ENCODE data around the gene IL10RA. TPM values are rescaled to one million over a fixed set of nuclear protein-coding genes. Genes with fewer than 3 reads are reported as not detected.
A peak's percentile ranks its signal among the peaks of the same experiment; 100 is the strongest.

IL10RA gene
- total RNA-seq, 1 donor from 2014 or later, result 89.9 TPM

GRCh38 chr11:117950301-117950700, 35.9 kb upstream of the IL10RA start:
- Mint-ChIP-seq H3K9me3 (no peaks in the 10 kb centered on the region), H3K4me3 (peak overlapping the region; percentile 74), H3K4me1 (peaks cover 86% of the 10 kb centered on the region), H3K27me3 (no peaks in the 10 kb centered on the region), H3K27ac (peak overlapping the region; percentile 73), H3K36me3 (ENCODE audit: low read depth) (no peaks in the 10 kb centered on the region)
- DNase-seq, result peak; percentile 91
- intact Hi-C loops (cut with micrococcal nuclease), result loop anchor here (1.0 kb wide), 2 partner anchors 36 to 52 kb away; partner anchors contain the start of gene IL10RA

- H3K4me1 Mint-ChIP-seq, result peaks cover 77% of the 10 kb centered on the region
- H3K9me3 Mint-ChIP-seq, result peaks cover 4% of the 10 kb centered on the region
Observed at GRCh38 chr11:117950993-117951961, 34.9 kb upstream of the IL10RA start.

GRCh38 chr11:117953024-117953671, 33.0 kb upstream of the IL10RA start:
- DNase-seq, result peak; percentile 80
- Mint-ChIP-seq H3K4me3 (peak overlapping the region; percentile 71), H3K9me3 (peaks cover 18% of the 10 kb centered on the region), H3K27ac (peak overlapping the region; percentile 85), H3K4me1 (peaks cover 60% of the 10 kb centered on the region), H3K36me3 (ENCODE audit: low read depth) (peaks cover 18% of the 10 kb centered on the region), H3K27me3 (no peaks in the 10 kb centered on the region)
- intact Hi-C loops (cut with micrococcal nuclease), result loop anchor here (1.0 kb wide), 1 partner anchor 17 kb away; no protein-coding TSS in a partner anchor

More at GRCh38 chr11:117950993-117951961, 34.9 kb upstream of the IL10RA start:
- DNase-seq, result peak; percentile 84
- H3K4me3 Mint-ChIP-seq, result peak overlapping the region; percentile 74
- peaks cover 3% of the 10 kb centered on the region for H3K36me3 Mint-ChIP-seq (ENCODE audit: low read depth)
- intact Hi-C loops (cut with micrococcal nuclease), result loop anchor here (1.0 kb wide), 3 partner anchors 35 to 102 kb away; partner anchors contain the start of gene IL10RA
- peak overlapping the region; percentile 73 for H3K27ac Mint-ChIP-seq
- no peaks in the 10 kb centered on the region for H3K27me3 Mint-ChIP-seq

- H3K9me3 Mint-ChIP-seq, result peaks cover 33% of the 10 kb centered on the region
- H3K36me3 Mint-ChIP-seq (ENCODE audit: low read depth), result peaks cover 40% of the 10 kb centered on the region
- no peaks in the 10 kb centered on the region for H3K27me3 Mint-ChIP-seq
- intact Hi-C loops (cut with micrococcal nuclease), result no loop called here
- H3K27ac Mint-ChIP-seq, result no peak overlapping the region
- no peak overlapping the region for H3K4me3 Mint-ChIP-seq
- H3K4me1 Mint-ChIP-seq, result peaks cover 35% of the 10 kb centered on the region
- DNase-seq, result no peak
Observed at GRCh38 chr11:117958949-117959348, 27.2 kb upstream of the IL10RA start.

GRCh38 chr11:117959438-117960149, 26.6 kb upstream of the IL10RA start:
- H3K27me3 Mint-ChIP-seq, result no peaks in the 10 kb centered on the region
- peaks cover 31% of the 10 kb centered on the region for H3K4me1 Mint-ChIP-seq
- peak overlapping the region; percentile 78 for H3K27ac Mint-ChIP-seq
- peaks cover 41% of the 10 kb centered on the region for H3K36me3 Mint-ChIP-seq (ENCODE audit: low read depth)
- H3K9me3 Mint-ChIP-seq, result peaks cover 33% of the 10 kb centered on the region
- DNase-seq, result peak; percentile 51
- intact Hi-C loops (cut with micrococcal nuclease), result no loop called here
- peak overlapping the region; percentile 55 for H3K4me3 Mint-ChIP-seq

GRCh38 chr11:117960406-117960805, 25.8 kb upstream of the IL10RA start:
- peaks cover 33% of the 10 kb centered on the region for H3K9me3 Mint-ChIP-seq
- intact Hi-C loops (cut with micrococcal nuclease), result no loop called here
- peak; percentile 16 for DNase-seq
- H3K27me3 Mint-ChIP-seq, result no peaks in the 10 kb centered on the region
- peak overlapping the region; percentile 18 for H3K4me3 Mint-ChIP-seq
- peaks cover 31% of the 10 kb centered on the region for H3K4me1 Mint-ChIP-seq
- peaks cover 41% of the 10 kb centered on the region for H3K36me3 Mint-ChIP-seq (ENCODE audit: low read depth)
- H3K27ac Mint-ChIP-seq, result peak overlapping the region; percentile 78

- Mint-ChIP-seq H3K4me1 (peaks cover 31% of the 10 kb centered on the region), H3K36me3 (ENCODE audit: low read depth) (peaks cover 32% of the 10 kb centered on the region), H3K4me3 (no peak overlapping the region), H3K27ac (no peak overlapping the region), H3K27me3 (no peaks in the 10 kb centered on the region), H3K9me3 (peaks cover 27% of the 10 kb centered on the region)
- intact Hi-C loops (cut with micrococcal nuclease), result no loop called here
- peak; percentile 43 for DNase-seq
Observed at GRCh38 chr11:117961896-117962295, 24.3 kb upstream of the IL10RA start.

GRCh38 chr11:117962826-117963225, 23.4 kb upstream of the IL10RA start:
- H3K27me3 Mint-ChIP-seq, result no peaks in the 10 kb centered on the region
- peaks cover 27% of the 10 kb centered on the region for H3K36me3 Mint-ChIP-seq (ENCODE audit: low read depth)
- no peak for DNase-seq
- H3K27ac Mint-ChIP-seq, result no peak overlapping the region
- H3K9me3 Mint-ChIP-seq, result peaks cover 18% of the 10 kb centered on the region
- H3K4me3 Mint-ChIP-seq, result no peak overlapping the region
- intact Hi-C loops (cut with micrococcal nuclease), result no loop called here
- peaks cover 31% of the 10 kb centered on the region for H3K4me1 Mint-ChIP-seq

GRCh38 chr11:117966908-117967307, 19.3 kb upstream of the IL10RA start:
- Mint-ChIP-seq H3K36me3 (ENCODE audit: low read depth) (peaks cover 13% of the 10 kb centered on the region), H3K27me3 (no peaks in the 10 kb centered on the region), H3K9me3 (no peaks in the 10 kb centered on the region), H3K4me3 (no peak overlapping the region), H3K4me1 (peaks cover 39% of the 10 kb centered on the region), H3K27ac (no peak overlapping the region)
- intact Hi-C loops (cut with micrococcal nuclease), result no loop called here
- DNase-seq, result peak; percentile 42

GRCh38 chr11:117969160-117969991, 16.8 kb upstream of the IL10RA start:
- peak overlapping the region; percentile 69 for H3K27ac Mint-ChIP-seq
- H3K27me3 Mint-ChIP-seq, result no peaks in the 10 kb centered on the region
- H3K9me3 Mint-ChIP-seq, result peaks cover 2% of the 10 kb centered on the region
- intact Hi-C loops (cut with micrococcal nuclease), result no loop called here
- DNase-seq, result peak; percentile 55
- peaks cover 15% of the 10 kb centered on the region for H3K36me3 Mint-ChIP-seq (ENCODE audit: low read depth)
- H3K4me3 Mint-ChIP-seq, result no peak overlapping the region
- peaks cover 56% of the 10 kb centered on the region for H3K4me1 Mint-ChIP-seq

GRCh38 chr11:117970400-117971024, 15.7 kb upstream of the IL10RA start:
- peak; percentile 83 for DNase-seq
- intact Hi-C loops (cut with micrococcal nuclease), result loop anchor here (1.0 kb wide), 3 partner anchors 16 to 32 kb away; partner anchors contain the start of gene IL10RA
- Mint-ChIP-seq H3K4me1 (peaks cover 64% of the 10 kb centered on the region), H3K9me3 (peaks cover 3% of the 10 kb centered on the region), H3K27ac (peak overlapping the region; percentile 78), H3K27me3 (no peaks in the 10 kb centered on the region), H3K4me3 (peak overlapping the region; percentile 60), H3K36me3 (ENCODE audit: low read depth) (peaks cover 15% of the 10 kb centered on the region)

- H3K4me1 Mint-ChIP-seq, result peaks cover 75% of the 10 kb centered on the region
- peaks cover 3% of the 10 kb centered on the region for H3K9me3 Mint-ChIP-seq
- H3K27me3 Mint-ChIP-seq, result no peaks in the 10 kb centered on the region
- H3K27ac Mint-ChIP-seq, result no peak overlapping the region
- no peak for DNase-seq
- no peak overlapping the region for H3K4me3 Mint-ChIP-seq
- H3K36me3 Mint-ChIP-seq (ENCODE audit: low read depth), result peaks cover 26% of the 10 kb centered on the region
- intact Hi-C loops (cut with micrococcal nuclease), result no loop called here
Observed at GRCh38 chr11:117972044-117972443, 14.2 kb upstream of the IL10RA start.
